GM12891 (cell line): ENCODE data around the gene MCU.

Experiments used
- POLR2A ChIP-seq: IDR thresholded peaks from 2 replicates; pipeline ENCODE4 v1.6.1; 2011; ENCODE audit warnings: low read depth, low read length, control low read depth
- TAF1 ChIP-seq: IDR thresholded peaks from 2 replicates; pipeline ENCODE4 v1.6.1; 2011; ENCODE audit warnings: low read depth, low read length, control low read depth

- no peak for TF ChIP-seq POLR2A
- no peak for TF ChIP-seq TAF1
Measured at GRCh38 chr10:72842164-72842563, 150.2 kb downstream of the MCU start.
